GM19467 (cell line): ENCODE data around the gene PPA1.
"Not testable (repeated sequence)": the region's sequence is repeated elsewhere in the genome, so short reads cannot be mapped to it uniquely, and the experiment has no call there.

ENCODE experiments used
- ATAC-seq: cut with Tn5 transposase; IDR thresholded peaks from one replicate; pipeline ENCODE4 v1.9.1; 2021; ENCODE audit warnings: mild to moderate bottlenecking, moderate library complexity; ENCODE audit not compliant: unreplicated experiment

Gene PPA1

GRCh38 chr10:70255329-70256299, 22.4 kb upstream of the PPA1 start:
- ATAC-seq: no peak

- ATAC-seq: no peak
Observed at GRCh38 chr10:70254778-70255328, 21.6 kb upstream of the PPA1 start.

GRCh38 chr10:70253878-70254765, 20.9 kb upstream of the PPA1 start:
- ATAC-seq: no peak

DNA sequence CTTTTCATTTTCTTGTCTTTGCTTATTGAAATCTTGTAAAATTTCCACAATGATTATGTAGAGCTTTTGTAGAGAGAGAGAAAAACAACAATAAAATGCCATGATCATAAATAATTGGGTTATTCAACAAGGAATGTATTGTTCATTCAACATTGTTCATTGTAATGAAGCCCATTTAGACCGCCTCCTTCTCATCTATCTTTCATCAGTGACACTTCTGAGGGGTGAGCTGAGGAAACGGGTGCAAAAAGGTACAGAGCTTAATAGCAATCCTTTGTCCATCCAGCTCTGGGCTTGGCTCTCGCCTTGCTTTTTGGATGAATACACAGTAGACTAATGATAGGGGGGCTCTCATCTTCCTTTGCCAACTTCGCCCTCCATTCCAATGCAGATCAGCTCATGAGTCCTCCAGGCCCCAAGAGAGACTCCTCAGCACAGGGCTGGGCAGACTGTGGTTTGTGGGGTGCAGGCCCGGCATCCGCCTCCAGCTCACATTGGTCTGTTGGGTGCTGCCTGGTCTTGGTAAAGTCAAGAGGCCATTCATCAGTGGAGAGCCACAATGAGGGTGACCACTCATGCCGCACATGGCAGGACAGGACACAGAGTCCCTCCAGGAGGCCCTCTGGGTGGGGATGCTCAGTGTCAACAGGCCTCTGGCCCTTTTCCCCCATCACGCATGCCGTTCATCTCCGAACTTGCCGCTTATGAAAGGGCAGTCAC, 17.9 kb upstream of the PPA1 start:
- no peak for ATAC-seq

DNA sequence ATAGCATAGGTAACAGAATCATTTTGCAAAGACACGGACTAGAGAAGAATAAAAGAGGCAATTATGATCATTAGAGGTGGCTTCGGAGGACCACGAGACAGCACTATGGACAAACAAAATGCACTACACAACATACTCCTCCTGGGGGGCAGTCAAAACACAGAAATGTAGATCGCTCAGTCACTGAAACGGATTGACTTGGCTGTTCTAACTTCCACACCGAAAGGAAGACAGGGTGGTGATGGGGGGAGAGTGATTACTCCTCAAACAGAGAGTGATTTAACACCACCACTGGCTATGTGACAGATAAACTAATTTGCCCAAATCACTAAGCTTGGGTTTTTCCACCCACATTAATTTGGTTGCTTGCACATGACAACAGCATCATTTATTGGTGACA, 14.1 kb upstream of the PPA1 start:
- ATAC-seq: no peak

DNA sequence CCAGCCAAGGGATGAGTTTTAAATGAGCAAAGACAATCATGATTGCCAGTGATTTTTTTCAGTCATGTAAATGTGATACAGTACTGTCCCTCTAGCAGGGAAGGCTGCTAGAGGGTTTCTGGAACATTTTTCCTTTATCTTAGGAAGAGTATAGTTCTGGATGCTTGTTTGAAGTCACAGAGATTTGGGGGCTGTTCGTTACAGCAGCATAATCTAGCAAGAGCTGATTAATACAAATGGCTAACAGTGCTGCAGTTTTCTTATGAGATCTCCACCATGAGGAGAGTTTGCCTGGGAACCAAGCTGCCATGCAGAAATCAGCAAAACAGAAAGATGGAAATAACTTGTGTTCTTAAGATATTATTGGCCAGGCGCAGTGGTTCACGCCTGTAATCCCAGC, 7.9 kb upstream of the PPA1 start:
- ATAC-seq: no peak

DNA sequence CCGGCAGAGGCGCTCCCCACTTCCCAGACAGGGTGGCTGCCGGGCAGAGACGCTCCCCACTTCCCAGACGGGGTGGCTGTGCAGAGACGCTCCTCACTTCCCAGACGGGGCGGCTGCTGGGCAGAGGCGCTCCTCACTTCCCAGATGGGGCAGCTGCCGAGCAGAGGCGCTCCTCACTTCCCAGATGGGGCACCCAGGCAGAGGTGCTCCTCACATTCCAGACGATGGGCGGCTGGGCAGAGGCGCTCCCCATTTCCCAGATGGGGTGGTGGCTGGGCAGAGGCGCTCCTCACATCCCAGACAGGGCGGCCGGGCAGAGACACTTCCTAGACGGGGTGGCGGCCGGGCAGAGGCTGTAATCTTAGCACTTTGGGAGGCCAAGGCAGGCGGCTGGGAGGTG, 6.8 kb upstream of the PPA1 start:
- not testable (repeated sequence) for ATAC-seq

DNA sequence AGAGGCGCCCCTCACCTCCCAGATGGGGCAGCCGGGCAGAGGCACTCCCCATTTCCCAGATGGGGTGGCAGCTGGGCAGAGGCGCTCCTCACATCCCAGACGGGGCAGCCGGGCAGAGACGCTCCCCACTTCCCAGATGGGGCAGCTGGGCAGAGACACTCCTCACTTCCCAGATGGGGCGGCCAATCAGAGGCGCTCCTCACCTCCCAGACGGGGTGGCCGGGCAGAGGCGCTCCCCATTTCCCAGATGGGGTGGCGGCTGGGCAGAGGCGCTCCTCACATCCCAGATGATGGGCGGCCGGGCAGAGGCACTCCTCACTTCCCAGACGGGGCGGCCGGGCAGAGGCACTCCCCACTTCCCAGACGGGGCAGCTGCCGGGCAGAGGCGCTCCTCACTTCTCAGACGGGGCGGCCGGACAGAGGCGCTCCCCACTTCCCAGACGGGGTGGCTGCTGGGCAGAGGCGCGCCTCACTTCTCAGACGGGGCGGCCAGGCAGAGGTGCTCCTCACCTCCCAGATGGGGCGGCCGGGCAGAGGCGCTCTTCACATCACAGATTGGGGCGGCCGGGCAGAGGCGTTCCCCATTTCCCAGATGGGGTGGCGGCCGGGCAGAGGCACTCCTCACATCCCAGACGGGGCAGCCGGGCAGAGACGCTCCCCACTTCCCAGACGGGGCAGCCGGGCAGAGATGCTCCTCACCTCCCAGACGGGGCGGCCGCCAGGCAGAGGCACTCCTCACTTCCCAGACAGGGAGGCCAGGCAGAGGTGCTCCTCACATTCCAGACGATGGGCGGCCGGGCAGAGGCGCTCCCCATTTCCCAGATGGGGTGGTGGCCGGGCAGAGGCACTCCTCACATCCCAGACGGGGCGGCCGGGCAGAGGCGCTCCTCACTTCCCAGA, 6.1 kb upstream of the PPA1 start:
- ATAC-seq: not testable (repeated sequence)

GRCh38 chr10:70237958-70238536, 4.8 kb upstream of the PPA1 start:
- not testable (repeated sequence) for ATAC-seq

DNA sequence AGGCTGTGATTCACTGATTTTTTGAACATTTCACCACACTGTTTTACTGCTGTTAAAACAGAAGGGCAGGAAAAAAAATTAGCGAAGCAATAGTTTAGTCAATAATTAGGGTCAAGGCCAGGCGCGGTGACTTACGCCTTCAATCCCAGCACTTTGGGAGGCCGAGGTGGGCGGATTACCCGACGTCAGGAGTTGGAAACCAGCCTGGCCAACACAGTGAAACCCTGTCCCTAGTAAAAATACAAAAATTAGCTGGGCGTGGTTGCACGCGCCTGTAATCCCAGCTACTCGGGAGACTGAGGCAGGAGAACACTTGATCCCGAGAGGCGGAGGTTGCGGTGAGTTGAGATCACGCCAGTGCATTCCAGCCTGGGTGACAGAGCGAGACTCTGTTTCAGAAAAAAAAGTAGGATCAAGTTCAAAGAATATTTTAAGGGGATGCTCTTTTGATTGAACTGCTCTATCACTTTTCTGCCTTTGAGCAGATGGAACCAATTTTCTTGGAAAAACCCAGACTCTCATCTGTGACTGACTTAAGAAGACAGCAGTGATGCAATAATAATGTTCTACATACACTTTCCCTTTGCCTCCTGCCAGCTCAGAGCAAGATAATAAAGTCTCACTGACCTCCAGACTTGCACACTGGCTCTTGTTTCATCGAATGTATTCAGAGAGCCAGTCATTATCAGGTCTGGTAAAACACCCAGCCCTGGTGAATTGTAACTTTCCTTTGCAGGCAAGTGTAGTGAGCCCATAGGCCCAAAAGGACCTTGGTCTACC, 1.6 kb upstream of the PPA1 start:
- ATAC-seq: no peak

DNA sequence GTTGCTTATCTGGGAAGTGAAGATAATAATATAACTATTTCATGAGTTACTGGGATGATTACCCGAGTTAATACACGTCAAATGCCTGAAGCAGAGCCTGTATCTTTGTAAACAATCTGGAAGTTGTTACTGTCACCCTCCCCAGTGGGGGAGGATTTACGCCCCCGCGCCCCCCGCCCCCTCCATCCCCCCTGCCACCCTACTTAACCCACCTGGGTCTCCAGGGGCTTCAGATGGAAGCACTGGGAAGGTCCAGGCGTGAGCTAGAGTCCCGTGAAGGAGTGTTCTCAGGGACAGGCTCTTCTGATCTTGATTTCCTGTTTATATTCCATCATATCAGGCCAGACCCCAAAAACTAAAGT, 691 bp upstream of the PPA1 start:
- no peak for ATAC-seq

GRCh38 chr10:70232859-70233108, 445 bp downstream of the PPA1 start:
- ATAC-seq: no peak

DNA sequence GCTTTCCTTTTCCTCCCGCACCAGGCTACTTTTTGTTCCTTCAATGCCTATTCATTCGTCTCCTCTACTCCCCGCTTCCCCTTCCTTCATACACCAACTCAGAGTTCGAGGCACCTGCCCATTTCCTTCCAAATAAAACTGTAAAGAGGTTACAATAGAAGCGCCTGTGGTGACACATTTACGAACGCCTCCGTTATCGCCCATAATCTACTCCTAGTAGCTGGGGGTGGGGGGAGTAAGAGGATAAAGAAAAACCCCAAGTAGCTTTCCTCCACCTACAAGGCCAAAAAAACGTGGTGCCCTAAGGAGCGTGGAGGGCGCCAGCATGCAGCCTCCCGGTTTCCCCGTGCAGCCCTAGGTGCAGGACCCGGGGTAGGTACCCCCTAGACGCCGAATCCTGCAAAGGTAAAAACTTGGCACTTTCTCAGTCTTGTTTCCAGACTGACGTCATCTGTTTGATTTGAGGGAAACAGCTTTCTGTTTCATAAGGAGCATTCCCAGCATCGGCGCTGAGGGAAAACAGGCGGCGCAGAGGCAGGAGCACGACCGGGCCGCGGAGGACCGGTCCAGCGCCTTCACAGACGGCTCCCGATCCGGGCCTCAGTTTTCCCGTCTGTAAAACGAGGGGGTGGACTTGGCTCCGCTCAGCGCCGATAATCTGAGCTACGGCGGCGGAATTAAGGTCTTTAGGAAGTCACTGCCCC, 922 bp downstream of the PPA1 start:
- ATAC-seq: no peak

DNA sequence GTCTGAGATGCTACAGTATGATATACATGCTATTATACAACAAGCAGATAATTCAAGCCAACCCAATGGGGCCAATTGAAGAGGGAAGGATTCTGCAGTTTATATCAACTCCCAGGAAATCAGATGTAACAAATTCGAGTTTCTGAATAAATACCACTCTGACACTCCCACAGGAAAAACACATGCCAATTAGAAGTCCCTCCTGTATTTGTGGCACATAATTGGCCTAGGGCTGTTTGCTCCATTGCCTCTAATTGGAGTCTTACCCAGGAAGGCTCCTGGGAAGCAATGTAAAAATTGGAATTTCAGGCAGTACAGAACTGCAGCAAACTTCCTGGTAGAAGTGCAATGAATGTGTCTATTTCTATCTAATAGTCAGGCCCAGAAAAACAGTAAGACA, 4.7 kb downstream of the PPA1 start:
- ATAC-seq: no peak

DNA sequence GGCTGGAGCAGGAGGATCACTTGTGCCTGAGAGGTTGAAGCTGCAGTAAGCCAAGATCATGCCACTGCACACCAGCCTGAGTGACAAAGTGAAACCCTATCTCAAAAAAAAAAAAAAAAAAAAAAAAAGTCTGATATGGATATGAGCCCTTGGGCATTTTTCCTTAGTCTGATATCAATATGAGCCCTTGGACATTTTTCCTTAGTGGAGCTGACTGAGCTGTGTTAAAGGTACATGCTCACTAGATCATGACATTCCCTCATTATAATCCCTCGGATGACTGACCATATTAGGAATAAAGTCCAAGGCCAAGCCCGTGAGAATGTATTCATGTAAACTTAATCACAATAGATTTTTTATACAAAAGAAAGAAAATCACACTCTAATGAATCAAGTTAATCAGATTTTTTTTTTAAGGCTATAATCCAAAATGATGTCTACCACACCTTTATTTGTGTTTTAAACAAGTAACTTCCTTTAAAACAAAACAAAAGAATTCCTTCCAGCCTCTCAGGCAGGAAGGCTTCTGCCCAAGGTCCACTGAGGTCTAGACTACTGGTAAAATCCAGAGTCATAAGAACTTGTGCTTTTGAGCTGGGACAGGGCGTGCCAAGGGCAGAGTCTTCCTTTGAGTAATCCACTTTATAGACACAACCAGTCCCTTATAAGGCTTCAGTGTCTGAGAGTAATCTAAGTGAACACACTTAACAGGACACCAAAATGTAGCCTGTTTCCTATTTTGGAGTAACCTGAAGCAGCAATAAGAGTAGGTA, 5.5 kb downstream of the PPA1 start:
- no peak for ATAC-seq

GRCh38 chr10:70223728-70224127, 9.5 kb downstream of the PPA1 start:
- no peak for ATAC-seq

DNA sequence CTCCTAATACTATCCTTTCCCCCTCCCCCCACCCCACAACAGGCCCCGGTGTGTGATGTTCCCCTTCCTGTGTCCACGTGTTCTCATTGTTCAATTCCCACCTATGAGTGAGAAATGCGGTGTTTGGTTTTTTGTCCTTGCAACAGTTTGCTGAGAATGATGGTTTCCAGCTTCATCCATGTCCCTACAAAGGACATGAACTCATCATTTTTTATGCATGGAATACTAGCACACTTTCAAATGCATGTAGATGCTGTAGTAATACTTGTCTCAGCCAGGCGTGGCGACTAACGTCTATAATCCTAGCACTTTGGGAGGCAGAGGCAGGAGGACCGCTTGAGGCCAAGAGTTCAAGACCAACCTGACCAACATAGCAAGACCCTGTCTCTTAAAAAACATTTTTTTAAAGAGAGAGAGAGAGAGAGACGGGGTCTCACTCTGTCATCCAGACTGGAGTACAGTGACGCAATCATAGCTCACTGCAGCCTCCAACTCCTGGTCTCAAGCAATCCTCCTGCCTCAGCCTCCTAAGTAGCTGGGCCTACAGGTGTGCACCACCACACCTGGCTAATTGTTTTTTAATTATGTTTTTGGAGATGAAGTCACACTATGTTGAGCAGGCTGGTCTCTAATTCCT, 10.3 kb downstream of the PPA1 start:
- ATAC-seq: not testable (repeated sequence)
